T-helper 1 cell treated with Interleukin-12 subunit alpha and Interleukin-12 subunit beta and Interleukin-4 antibody, amounts not matched to agents 30 ng/mL and 1 ng/mL, for 36 hours (primary cell): ENCODE measurements around the gene PALM2AKAP2. TPM values are rescaled to one million over a fixed set of nuclear protein-coding genes. Genes with fewer than 3 reads are reported as not detected.

Experiments used
- intact Hi-C: fragments of 100-400 bp; cut with micrococcal nuclease; formaldehyde crosslinking; loops from one replicate; pipeline ENCODE4 v1.15.1; 2024
- total RNA-seq: library from RNA; stranded (reverse); gene quantifications from 2 replicates; pipeline ENCODE4 v1.2.3, GENCODE V29; 2022

Gene PALM2AKAP2
- total RNA-seq, 1 donor from 2014 or later = 8.2 TPM

- intact Hi-C loops = no loop called here
Observed at GRCh38 chr9:109771796-109772531, 8.0 kb upstream of the PALM2AKAP2 start.

- intact Hi-C loops = no loop called here
Observed at GRCh38 chr9:109775516-109775915, 4.5 kb upstream of the PALM2AKAP2 start.

GRCh38 chr9:109776391-109776790 is 3.6 kb upstream of the PALM2AKAP2 start:
- intact Hi-C loops = no loop called here

- intact Hi-C loops = no loop called here
Observed at GRCh38 chr9:109780453-109781033, 545 bp downstream of the PALM2AKAP2 start.

GRCh38 chr9:109781086-109781485 is 1.1 kb downstream of the PALM2AKAP2 start:
- intact Hi-C loops = no loop called here

- intact Hi-C loops = no loop called here
Observed at GRCh38 chr9:109781541-109782197, 1.7 kb downstream of the PALM2AKAP2 start.

GRCh38 chr9:109787735-109788134 is 7.7 kb downstream of the PALM2AKAP2 start:
- intact Hi-C loops = no loop called here

- intact Hi-C loops = no loop called here
Observed at GRCh38 chr9:109789556-109789955, 9.6 kb downstream of the PALM2AKAP2 start.

GRCh38 chr9:109789971-109790370 is 10.0 kb downstream of the PALM2AKAP2 start:
- intact Hi-C loops = no loop called here

- intact Hi-C loops = no loop called here
Observed at GRCh38 chr9:109791003-109791677, 11.1 kb downstream of the PALM2AKAP2 start.

- intact Hi-C loops = no loop called here
Observed at GRCh38 chr9:109791747-109792146, 11.7 kb downstream of the PALM2AKAP2 start.

GRCh38 chr9:109792951-109793546 is 13.1 kb downstream of the PALM2AKAP2 start:
- intact Hi-C loops = no loop called here

GRCh38 chr9:109793921-109794320 is 13.9 kb downstream of the PALM2AKAP2 start:
- intact Hi-C loops = no loop called here

GRCh38 chr9:109794361-109795012 is 14.5 kb downstream of the PALM2AKAP2 start:
- intact Hi-C loops = no loop called here

- intact Hi-C loops = no loop called here
Observed at GRCh38 chr9:109795613-109796012, 15.6 kb downstream of the PALM2AKAP2 start.

- intact Hi-C loops = no loop called here
Observed at GRCh38 chr9:109796078-109796477, 16.1 kb downstream of the PALM2AKAP2 start.

GRCh38 chr9:109797006-109797405 is 17.0 kb downstream of the PALM2AKAP2 start:
- intact Hi-C loops = no loop called here

- intact Hi-C loops = no loop called here
Observed at GRCh38 chr9:109797509-109797908, 17.5 kb downstream of the PALM2AKAP2 start.

GRCh38 chr9:109799141-109799540 is 19.1 kb downstream of the PALM2AKAP2 start:
- intact Hi-C loops = no loop called here

- intact Hi-C loops = no loop called here
Observed at GRCh38 chr9:109799792-109800191, 19.8 kb downstream of the PALM2AKAP2 start.

GRCh38 chr9:109801484-109801883 is 21.5 kb downstream of the PALM2AKAP2 start:
- intact Hi-C loops = no loop called here
